SK-N-MC (cell line): ENCODE data around the gene COL11A1.

Experiments used
- EZH2 ChIP-seq: fragments of 200-600 bp; sonication (generic); IDR thresholded peaks from one replicate; pipeline ENCODE4 v1.6.1; 2017; ENCODE audit warnings: antibody characterized with exemption
- FOXP2 ChIP-seq: optimal IDR thresholded peaks from 2 replicates; pipeline ENCODE3; 2011; ENCODE audit warnings: mild to moderate bottlenecking, moderate library complexity; ENCODE audit not compliant: insufficient read depth; ENCODE audit errors: extremely low read length, control extremely low read depth
- POLR2AphosphoS5 ChIP-seq: IDR thresholded peaks from 2 replicates; pipeline ENCODE4 v1.6.1; 2012; ENCODE audit warnings: mild to moderate bottlenecking, low read depth, low read length, borderline replicate concordance

- TF ChIP-seq POLR2AphosphoS5: no peak
- no peak for TF ChIP-seq EZH2
- no peak for TF ChIP-seq FOXP2
Observed at GRCh38 chr1:103145449-103145848, 37.1 kb upstream of the COL11A1 start.
